HG03575 (cell line): ENCODE results near the gene SLC9A3.

Experiments used
- ATAC-seq: cut with Tn5 transposase; IDR thresholded peaks from one replicate; pipeline ENCODE4 v1.9.1; 2021; ENCODE audit not compliant: unreplicated experiment, insufficient number of reproducible peaks, low FRiP score; ENCODE audit errors: extremely low read depth

SLC9A3 gene

DNA sequence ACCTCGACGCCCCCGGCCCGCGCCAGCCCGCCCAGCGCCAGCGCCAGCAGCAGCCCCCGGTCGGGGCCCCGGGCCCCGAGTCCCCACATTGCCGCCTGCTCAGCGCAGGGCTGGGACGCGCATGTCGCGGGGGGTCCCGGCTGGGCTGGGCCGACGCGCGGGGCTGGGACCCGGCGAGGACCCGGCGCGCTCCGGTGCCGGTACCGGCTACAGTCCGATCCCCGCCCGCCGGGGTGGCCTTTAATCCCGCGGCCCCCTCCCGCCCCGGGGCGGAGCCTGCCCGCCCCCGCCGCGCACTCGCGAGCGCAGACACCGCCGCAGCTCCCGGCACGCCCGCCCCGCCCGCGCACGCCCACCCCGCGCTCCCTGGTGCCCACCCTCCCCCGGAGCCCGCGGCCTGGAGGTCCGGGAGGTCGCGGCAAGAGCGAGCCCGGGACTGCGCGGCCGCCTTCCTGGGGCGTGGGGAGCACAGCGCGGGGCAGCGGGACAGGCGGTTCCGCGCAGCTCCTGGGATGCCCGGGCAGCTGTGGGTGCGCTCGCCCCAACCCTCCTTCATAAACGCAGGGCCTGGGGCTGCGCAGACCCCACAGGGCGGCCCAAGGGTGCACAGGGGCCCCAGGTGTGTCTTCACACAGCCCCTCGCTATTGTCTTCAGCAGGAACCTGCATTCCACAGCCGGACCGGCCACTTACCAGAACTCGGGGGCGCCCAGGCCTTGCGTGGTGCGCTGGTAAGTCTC is at the start of gene SLC9A3:
TSS of gene SLC9A3 (minus strand) at position 216 of the 739 bp plus-strand sequence.
- no peak for ATAC-seq

GRCh38 chr5:573976-574375 is 49.7 kb upstream of the SLC9A3 start:
- ATAC-seq = no peak

DNA sequence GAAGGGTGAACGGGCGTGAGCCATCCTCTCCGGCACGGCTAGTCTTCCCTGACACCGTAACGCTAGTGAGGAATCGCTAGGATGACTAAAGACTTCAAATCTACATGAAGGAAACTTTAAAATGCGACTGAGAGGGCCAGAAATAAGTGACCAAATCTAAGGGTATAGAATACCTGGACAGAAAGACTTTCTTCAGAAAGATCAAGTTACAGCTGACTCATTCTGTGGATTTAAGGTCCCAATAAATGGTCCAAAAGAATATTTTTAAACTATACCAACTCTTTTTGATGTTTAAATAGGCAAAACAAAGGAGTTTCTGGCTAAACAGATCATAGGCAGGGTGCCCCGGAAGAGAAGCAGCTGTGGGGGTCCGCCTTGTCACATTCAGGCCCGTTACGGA is 49.0 kb upstream of the SLC9A3 start:
- ATAC-seq = no peak

DNA sequence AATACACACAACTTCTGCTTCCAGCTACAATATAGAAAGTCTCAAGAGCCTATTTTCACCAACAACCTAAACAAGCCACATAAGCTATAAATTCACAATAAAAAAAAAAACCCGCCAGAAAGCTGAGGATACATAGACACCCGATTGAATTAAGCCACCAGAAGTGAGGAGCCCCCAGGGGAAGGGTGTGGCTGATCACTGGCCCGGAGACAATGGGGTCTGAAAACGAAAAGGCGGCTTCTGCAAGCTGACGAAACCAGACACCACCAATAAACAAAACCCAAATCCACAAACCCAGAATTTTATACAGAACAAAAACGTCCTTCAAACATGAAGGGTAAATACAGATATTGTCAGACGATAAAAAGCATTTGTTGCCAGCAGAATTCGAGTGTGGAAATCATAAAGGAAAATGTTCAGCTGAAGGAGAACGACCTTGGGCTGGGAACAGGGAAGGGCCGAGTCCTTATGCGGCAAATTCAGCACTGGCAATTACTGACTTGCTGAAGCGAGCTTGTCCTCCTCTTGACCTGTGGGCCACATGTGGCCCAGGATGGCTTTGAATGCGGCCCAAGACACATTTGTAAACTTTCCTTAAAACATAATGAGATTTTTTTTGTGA is 48.3 kb upstream of the SLC9A3 start:
- ATAC-seq = no peak

DNA sequence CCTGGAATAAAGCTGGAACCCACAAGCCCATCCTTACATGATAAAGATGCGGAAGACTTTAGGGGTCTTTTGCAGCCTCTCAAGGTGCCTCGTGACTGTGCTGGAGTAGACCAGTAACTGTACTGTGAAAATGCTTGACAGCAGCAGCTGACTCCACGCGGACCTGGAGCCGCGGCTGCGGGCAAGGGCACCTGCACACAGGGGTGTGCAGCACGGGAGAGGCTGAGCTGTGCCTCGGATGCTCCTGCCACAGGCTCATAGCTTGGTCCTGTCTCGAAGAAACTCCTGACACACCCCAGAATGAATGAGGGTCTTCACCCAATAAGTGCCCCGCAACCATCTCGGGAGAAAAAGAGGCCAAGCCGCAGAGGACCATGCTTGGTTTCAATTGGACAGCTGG is 47.5 kb upstream of the SLC9A3 start:
- ATAC-seq = no peak

- no peak for ATAC-seq
Observed at GRCh38 chr5:570886-571285, 46.6 kb upstream of the SLC9A3 start.

GRCh38 chr5:570446-570845 is 46.2 kb upstream of the SLC9A3 start:
- no peak for ATAC-seq

DNA sequence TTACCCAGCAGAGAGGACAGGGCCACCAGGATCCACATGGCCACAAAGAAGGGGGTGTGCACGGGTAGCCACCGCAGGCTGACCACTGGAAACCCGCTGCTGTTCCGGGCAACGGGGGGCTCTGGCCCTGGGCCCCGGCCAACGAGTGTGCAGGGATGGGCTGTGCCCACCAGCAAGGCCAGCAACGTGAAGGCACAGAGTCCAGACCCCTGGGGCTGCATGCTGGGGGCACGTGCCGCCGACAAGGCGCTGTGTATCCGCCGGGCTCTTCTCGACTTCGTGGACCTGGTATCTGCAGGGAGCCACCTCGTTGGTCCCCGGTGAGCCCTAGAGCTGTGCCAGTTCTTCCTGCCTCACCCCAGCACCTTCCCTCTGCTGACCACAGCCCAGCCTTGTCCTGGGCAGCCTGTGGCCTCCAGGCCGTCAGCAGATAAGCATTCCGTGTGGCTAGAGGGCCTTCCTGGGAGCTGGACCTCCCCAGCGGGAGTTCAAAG is 45.7 kb upstream of the SLC9A3 start:
- no peak for ATAC-seq

DNA sequence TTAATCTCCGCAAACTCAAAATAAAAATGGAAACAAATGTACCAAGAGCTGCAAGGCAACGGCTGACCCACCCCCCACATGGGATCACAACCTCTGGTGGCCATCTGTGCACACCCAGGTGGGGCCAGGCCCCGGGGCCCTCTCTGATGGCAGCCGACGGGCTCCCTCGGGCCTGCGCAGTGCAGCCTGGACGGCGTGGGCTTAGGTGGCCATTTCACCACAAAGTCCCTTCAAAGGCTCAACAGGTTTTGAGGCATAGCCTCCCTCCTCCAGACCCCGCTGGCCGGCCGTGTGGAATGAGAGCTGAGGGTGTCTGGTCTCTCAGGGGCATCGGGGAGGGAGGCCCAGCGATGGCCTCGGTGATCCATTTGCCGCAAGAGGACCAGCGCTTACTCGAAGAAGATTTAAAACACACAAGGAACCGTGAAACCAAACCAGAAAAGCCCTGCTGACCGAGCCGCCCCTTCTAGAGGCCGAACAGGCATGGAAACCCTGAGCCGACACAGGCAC is 45.2 kb upstream of the SLC9A3 start:
- ATAC-seq = no peak

DNA sequence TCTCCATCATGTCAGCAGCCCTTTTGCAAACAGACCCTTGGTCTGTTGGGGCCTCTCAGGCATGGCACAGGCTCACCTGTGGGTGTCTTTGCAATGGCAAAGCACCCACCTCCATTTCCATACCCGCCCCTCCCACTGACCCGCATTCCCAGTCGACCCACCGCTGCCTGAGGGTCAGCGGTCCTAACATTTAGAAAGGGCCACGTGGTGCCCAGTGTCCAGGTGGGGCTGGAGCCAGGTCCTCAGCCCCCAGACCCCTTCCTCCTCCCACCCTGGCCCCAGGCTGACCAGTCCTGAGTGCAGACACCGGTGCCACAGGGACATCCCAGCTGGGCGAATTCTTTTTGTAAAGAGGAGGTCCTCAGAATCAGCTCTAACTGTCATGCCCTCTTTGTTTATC is 44.6 kb upstream of the SLC9A3 start:
- ATAC-seq = no peak

- no peak for ATAC-seq
Observed at GRCh38 chr5:568061-568781, 44.0 kb upstream of the SLC9A3 start.

DNA sequence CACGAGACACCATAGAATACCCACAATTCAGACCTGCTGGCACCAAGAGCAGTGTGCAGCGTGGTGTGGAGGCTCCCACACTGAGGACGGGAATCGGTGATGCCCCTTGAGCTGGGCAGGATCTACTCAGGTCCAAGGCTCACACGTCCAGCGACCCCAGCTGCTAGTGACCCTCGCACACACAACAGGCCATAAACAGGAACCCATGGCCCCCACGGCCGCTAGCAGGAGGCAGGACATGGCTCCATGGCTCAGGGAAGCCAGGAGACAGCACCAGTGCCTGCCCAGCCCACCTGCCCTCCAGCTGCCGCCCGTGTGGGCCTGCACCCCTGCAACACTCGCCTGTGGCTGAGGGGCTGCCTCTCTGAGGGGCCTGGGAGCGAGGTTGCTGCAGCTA is 43.4 kb upstream of the SLC9A3 start:
- ATAC-seq = no peak

- no peak for ATAC-seq
Observed at GRCh38 chr5:566636-567309, 42.5 kb upstream of the SLC9A3 start.

DNA sequence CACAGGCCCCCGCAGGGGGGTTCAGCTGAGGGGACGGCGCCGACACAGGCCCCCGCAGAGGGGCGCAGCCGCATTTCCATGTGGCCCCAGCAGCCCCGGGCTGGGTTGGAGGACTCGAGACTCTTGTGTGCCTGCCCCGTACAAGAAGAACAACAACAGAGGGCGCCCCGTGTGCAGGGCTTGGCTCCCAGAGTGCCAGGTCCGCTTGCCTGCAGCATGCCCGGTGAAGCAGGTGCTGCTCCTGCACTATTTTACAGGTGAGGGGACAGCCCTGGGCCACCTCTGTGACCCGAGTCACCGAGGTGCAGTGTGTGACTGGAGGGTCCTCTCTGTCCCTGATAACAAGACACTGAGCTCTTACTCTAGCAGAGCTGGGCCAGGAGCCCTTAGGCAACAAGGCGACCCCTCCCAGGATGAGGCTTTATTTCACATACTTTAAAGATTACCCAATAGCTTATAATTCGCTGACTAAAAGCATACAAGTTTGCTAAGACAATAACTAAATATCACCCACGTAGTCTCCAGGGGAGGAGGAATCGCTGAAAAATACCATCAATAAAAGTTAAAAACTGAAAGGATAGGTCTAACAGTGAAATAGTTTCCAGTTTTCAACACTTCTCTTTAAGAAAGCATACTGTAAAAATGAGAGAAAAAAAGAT is 41.7 kb upstream of the SLC9A3 start:
- no peak for ATAC-seq

- no peak for ATAC-seq
Observed at GRCh38 chr5:561408-561807, 37.2 kb upstream of the SLC9A3 start.

GRCh38 chr5:560792-561166 is 36.5 kb upstream of the SLC9A3 start:
- no peak for ATAC-seq

- no peak for ATAC-seq
Observed at GRCh38 chr5:558871-559503, 34.7 kb upstream of the SLC9A3 start.

DNA sequence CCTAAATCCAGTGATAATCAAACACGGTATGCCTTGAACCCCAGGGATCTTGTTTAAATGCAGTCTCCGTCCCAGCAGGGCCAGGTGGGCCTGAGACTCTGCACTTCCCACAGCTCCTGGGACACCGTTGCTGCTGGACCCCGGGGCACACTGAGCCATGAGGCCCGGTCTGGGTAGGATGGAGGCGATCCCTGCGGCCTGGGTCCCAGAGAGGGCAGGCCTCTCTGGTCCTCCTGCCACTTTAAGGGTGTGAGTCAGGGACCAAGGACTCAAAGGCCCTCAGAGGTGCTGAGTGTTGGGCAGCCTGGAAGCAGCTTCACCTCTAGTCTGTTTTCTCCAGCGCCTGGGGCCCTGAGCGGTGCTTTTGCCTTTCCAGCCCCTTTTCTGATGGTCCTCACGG is 34.1 kb upstream of the SLC9A3 start:
- no peak for ATAC-seq
